HepG2 (cell line): ENCODE measurements around the gene RAB3D. TPM values are rescaled to one million over a fixed set of nuclear protein-coding genes. Genes with fewer than 3 reads are reported as not detected.

ENCODE experiments used
- ATF4 ChIP-seq, 2 experiments: fragments of 450-650 bp in 1 of 2; sonication (generic) in 1 of 2; formaldehyde crosslinking; IDR thresholded peaks; 2 replicates each; pipeline versions ENCODE4 v1.5.0 to v1.8.0; 2020 to 2022; ENCODE audit warnings: mild to moderate bottlenecking in 1 of 2, missing genetic modification reagents in 1 of 2
- BCL6 ChIP-seq: IDR thresholded peaks from 2 replicates; pipeline ENCODE4 v1.6.1; 2016; ENCODE audit warnings: missing genetic modification reagents, missing compliant biosample characterization
- CREM ChIP-seq, 2 experiments: sonication (generic) in 1 of 2; formaldehyde crosslinking in 1 of 2; IDR thresholded peaks; 2 replicates each; pipeline versions ENCODE4 v1.4.0 to v1.6.1; 2016 to 2020; ENCODE audit warnings: antibody characterized with exemption in 1 of 2, mild to moderate bottlenecking in 1 of 2, missing genetic modification reagents in 1 of 2
- FUBP1 ChIP-seq: sonication (generic); formaldehyde crosslinking; IDR thresholded peaks from 2 replicates; pipeline ENCODE4 v1.5.1; 2020; ENCODE audit warnings: missing genetic modification reagents, mild to moderate bottlenecking, borderline replicate concordance
- HMG20A ChIP-seq: IDR thresholded peaks from 2 replicates; pipeline ENCODE4 v1.6.1; 2016; ENCODE audit warnings: borderline replicate concordance
- MED8 ChIP-seq: sonication (generic); formaldehyde crosslinking; IDR thresholded peaks from 2 replicates; pipeline ENCODE4 v1.8.1; 2023; ENCODE audit warnings: mild to moderate bottlenecking, missing genetic modification reagents; ENCODE audit not compliant: insufficient replicate concordance
- MEF2D ChIP-seq: sonication (generic); formaldehyde crosslinking; IDR thresholded peaks from 2 replicates; pipeline ENCODE4 v1.5.1; 2020; ENCODE audit warnings: mild to moderate bottlenecking, missing genetic modification reagents
- NR2C2 ChIP-seq: sonication (generic); formaldehyde crosslinking; IDR thresholded peaks from 2 replicates; pipeline ENCODE4 v1.4.0; 2020; ENCODE audit warnings: missing genetic modification reagents, mild to moderate bottlenecking, moderate library complexity, borderline replicate concordance
- SMARCE1 ChIP-seq: fragments of 450-650 bp; IDR thresholded peaks from 2 replicates; pipeline ENCODE4 v1.6.1; 2017; ENCODE audit warnings: borderline replicate concordance
- SRF ChIP-seq: IDR thresholded peaks from 2 replicates; pipeline ENCODE4 v1.6.1; 2011; ENCODE audit warnings: mild to moderate bottlenecking, low read depth, low read length, moderate library complexity
- TRAFD1 ChIP-seq: sonication (generic); formaldehyde crosslinking; IDR thresholded peaks from 2 replicates; pipeline ENCODE4 v1.5.1; 2020; ENCODE audit warnings: missing genetic modification reagents, mild to moderate bottlenecking, borderline replicate concordance
- U2AF2 ChIP-seq: fragments of 200-400 bp; formaldehyde crosslinking; IDR thresholded peaks from 2 replicates; pipeline ENCODE4 v1.6.1; 2017; ENCODE audit warnings: low read depth, mild to moderate bottlenecking, low read length
- ZKSCAN8 ChIP-seq: IDR thresholded peaks from 2 replicates; pipeline ENCODE4 v1.6.1; 2016; ENCODE audit warnings: borderline replicate concordance, missing genetic modification reagents, missing compliant biosample characterization
- ZNF281 ChIP-seq: sonication (generic); formaldehyde crosslinking; IDR thresholded peaks from 2 replicates; pipeline ENCODE4 v1.4.0; 2020; ENCODE audit warnings: missing genetic modification reagents, borderline replicate concordance
- ZNF296 ChIP-seq: sonication (generic); formaldehyde crosslinking; conservative IDR thresholded peaks from 2 replicates; pipeline ENCODE4 v1.5.0; 2020; ENCODE audit warnings: mild to moderate bottlenecking, missing genetic modification reagents
- ZNF33A ChIP-seq: sonication (generic); formaldehyde crosslinking; IDR thresholded peaks from 2 replicates; pipeline ENCODE4 v1.5.1; 2020; ENCODE audit warnings: missing genetic modification reagents, mild to moderate bottlenecking, moderate library complexity, borderline replicate concordance
- ZNF709 ChIP-seq: sonication (generic); formaldehyde crosslinking; IDR thresholded peaks from 2 replicates; pipeline ENCODE4 v1.5.0; 2020; ENCODE audit warnings: mild to moderate bottlenecking, missing genetic modification reagents
- ZNF781 ChIP-seq: sonication (generic); formaldehyde crosslinking; IDR thresholded peaks from 2 replicates; pipeline ENCODE4 v1.5.1; 2020; ENCODE audit warnings: borderline replicate concordance, mild to moderate bottlenecking, missing genetic modification reagents; ENCODE audit errors: not compliant biosample characterization
- ZNF784 ChIP-seq: sonication (generic); formaldehyde crosslinking; IDR thresholded peaks from 2 replicates; pipeline ENCODE4 v1.5.1; 2020; ENCODE audit warnings: missing genetic modification reagents, mild to moderate bottlenecking, borderline replicate concordance
- polyA plus RNA-seq, 8 experiments: library from polyadenylated mRNA; depleted of rRNA in 3 of 8; stranded (reverse) in 7 of 8; unstranded in 1 of 8; fragments of >200 nt; fragmentation: Illumina TruSeq in 4 of 8; extraction: Trizol in 4 of 8; gene quantifications; 2 replicates each; pipeline versions ENCODE4 v1.2.1 to v1.2.3, GENCODE V29; 2011 to 2016; ENCODE audit warnings: low read depth in 4 of 8, missing spikeins in 1 of 8, mixed read lengths in 1 of 8; ENCODE audit not compliant: insufficient read depth in 1 of 8
- total RNA-seq, 5 experiments: library from RNA; depleted of rRNA; stranded (reverse); fragments of >200 nt; fragmentation: Illumina TruSeq; extraction: Trizol; gene quantifications; 2 replicates each; pipeline ENCODE4 v1.2.3, GENCODE V29; 2016; ENCODE audit warnings: low read depth in 1 of 5

RAB3D gene
- total and polyA plus RNA-seq, 2 of the 13 experiments (the other 11 are each of a cell fraction or from before 2014, with no cell fraction given): 2.0 to 16.1 TPM

GRCh38 chr19:11380653-11381537 lies 41.4 kb upstream of the RAB3D start (continued):
- TF ChIP-seq ATF4 (CRISPR knock-in tag; IDR thresholded peaks at IDR 0.05) (no peak), FUBP1 (CRISPR knock-in tag) (no peak), ZNF784 (CRISPR knock-in tag) (peak; percentile 65; the same call in 1 of the 2 replicates), TRAFD1 (no peak), ZNF296 (CRISPR knock-in tag) (no peak), ZKSCAN8 (CRISPR knock-in tag) (peak; percentile 63; the same call in 1 of the 2 replicates), SMARCE1 (no peak), ZNF781 (no peak), BCL6 (CRISPR knock-in tag) (peak; percentile 50; the same call in 1 of the 2 replicates), MED8 (peak; percentile 24), MEF2D (CRISPR knock-in tag) (peak; percentile 95), CREM (IDR thresholded peaks at IDR 0.05) (peak; percentile 78), CREM (CRISPR knock-in tag; IDR thresholded peaks at IDR 0.05) (peak; percentile 43; the same call in 1 of the 2 replicates), HMG20A (CRISPR knock-in tag) (no peak), SRF (no peak), ZNF33A (no peak), U2AF2 (no peak), ZNF709 (CRISPR knock-in tag) (no peak), ZNF281 (CRISPR knock-in tag) (no peak), NR2C2 (CRISPR knock-in tag) (peak; percentile 38; the same call in 1 of the 2 replicates)
